ENCODE data around the gene GGCT. TPM values are rescaled to one million over a fixed set of nuclear protein-coding genes. Genes with fewer than 3 reads are reported as not detected.
A peak's percentile ranks its signal among the peaks of the same experiment; 100 is the strongest.

The GGCT gene
- 10 to 100 TPM in 3 of 4 donors, 1 to 10 TPM in 1; 4.9 to 35.9 (median 21.3) TPM for total RNA-seq

- no peaks in the 10 kb centered on the region for H3K27me3 ChIP-seq
- TF ChIP-seq CTCF (IDR thresholded peaks at IDR 0.05) (peak in 1 of 4 experiments; percentile 29), POLR2A (IDR thresholded peaks at IDR 0.05) (peak; percentile 68 to 71)
- DNase-seq = peak; percentile 98 to 99
- intact Hi-C loops (cut with DNase I; ENCODE audit: low total_unique reads) = no loop called here
- peak within 1 kb of the TSS; percentile 71 to 90 for H3K4me3 ChIP-seq
- peak within 1 kb of the TSS; percentile 85 to 87 for H3K27ac ChIP-seq
- H3K4me1 ChIP-seq = no peaks in the 10 kb centered on the region
- no peaks in the 10 kb centered on the region for H3K9me3 ChIP-seq
- no peaks in the 10 kb centered on the region for H3K36me3 ChIP-seq
These were observed at the start of gene GGCT for GRCh38 chr7:30504301-30505173. GGCT (minus strand) TSS chr7:30504829; CDS start chr7:30504709, 120 bp downstream.

- TF ChIP-seq CTCF (IDR thresholded peaks at IDR 0.05) = no peak
- TF ChIP-seq POLR2A (IDR thresholded peaks at IDR 0.05) = no peak
- intact Hi-C loops (cut with DNase I; ENCODE audit: low total_unique reads) = no loop called here
- H3K4me3 ChIP-seq = no peak overlapping the region
- no peak overlapping the region for H3K27ac ChIP-seq
- H3K36me3 ChIP-seq = no peaks in the 10 kb centered on the region
- H3K9me3 ChIP-seq = no peaks in the 10 kb centered on the region
- no peaks in the 10 kb centered on the region for H3K4me1 ChIP-seq
- no peak for DNase-seq
- H3K27me3 ChIP-seq = no peaks in the 10 kb centered on the region
These were observed 48.9 kb upstream of the GGCT start for GRCh38 chr7:30553546-30553945.

GRCh38 chr7:30553141-30553540, 48.5 kb upstream of the GGCT start:
- no peak overlapping the region for H3K27ac ChIP-seq
- TF ChIP-seq POLR2A (IDR thresholded peaks at IDR 0.05) = no peak
- TF ChIP-seq CTCF (IDR thresholded peaks at IDR 0.05) = no peak
- no peaks in the 10 kb centered on the region for H3K27me3 ChIP-seq
- H3K36me3 ChIP-seq = no peaks in the 10 kb centered on the region
- intact Hi-C loops (cut with DNase I; ENCODE audit: low total_unique reads) = no loop called here
- H3K4me1 ChIP-seq = no peaks in the 10 kb centered on the region
- no peak overlapping the region for H3K4me3 ChIP-seq
- no peaks in the 10 kb centered on the region for H3K9me3 ChIP-seq
- DNase-seq = no peak

GRCh38 chr7:30552330-30552729, 47.7 kb upstream of the GGCT start:
- Histone ChIP-seq H3K4me1 (no peaks in the 10 kb centered on the region), H3K9me3 (no peaks in the 10 kb centered on the region), H3K4me3 (no peak overlapping the region), H3K27me3 (no peaks in the 10 kb centered on the region), H3K36me3 (no peaks in the 10 kb centered on the region), H3K27ac (no peak overlapping the region)
- DNase-seq = no peak
- intact Hi-C loops (cut with DNase I; ENCODE audit: low total_unique reads) = no loop called here
- TF ChIP-seq POLR2A (IDR thresholded peaks at IDR 0.05) (no peak), CTCF (IDR thresholded peaks at IDR 0.05) (no peak)

- Histone ChIP-seq H3K27ac (peak overlapping the region in 1 of 2 donors; percentile 61), H3K4me1 (no peaks in the 10 kb centered on the region), H3K9me3 (no peaks in the 10 kb centered on the region), H3K36me3 (no peaks in the 10 kb centered on the region), H3K27me3 (no peaks in the 10 kb centered on the region), H3K4me3 (no peak overlapping the region)
- intact Hi-C loops (cut with DNase I; ENCODE audit: low total_unique reads) = no loop called here
- TF ChIP-seq POLR2A (IDR thresholded peaks at IDR 0.05) = no peak
- no peak for TF ChIP-seq CTCF (IDR thresholded peaks at IDR 0.05)
- no peak for DNase-seq
These were observed 45.4 kb upstream of the GGCT start for GRCh38 chr7:30549931-30550493.
